GM13976 (cell line): ENCODE results near the gene BMP7.
"Not testable (repeated sequence)": the region's sequence is repeated elsewhere in the genome, so short reads cannot be mapped to it uniquely, and the experiment has no call there.

ENCODE experiments used
- DNase-seq: peaks from one replicate; pipeline ENCODE4 v3.0.0; 2012; ENCODE audit warnings: low spot score
- CTCF ChIP-seq: IDR thresholded peaks from 2 replicates; pipeline ENCODE4 v1.5.1; 2012; ENCODE audit warnings: borderline replicate concordance, mild to moderate bottlenecking; ENCODE audit not compliant: insufficient read depth; ENCODE audit errors: extremely low read depth, missing control alignments, control extremely low read depth
- in situ Hi-C: fragments of 300-500 bp; cut with MboI; formaldehyde crosslinking; loops from one replicate; pipeline ENCODE4 v1.12.0; 2022; ENCODE audit warnings: low sequenced_read_pairs, mixed read lengths, inconsistent platforms; ENCODE audit not compliant: unreplicated experiment

Gene BMP7

GRCh38 chr20:57195023-57195422, 71.4 kb downstream of the BMP7 start:
- no peak for DNase-seq
- in situ Hi-C loops, result no loop called here
- no peak for TF ChIP-seq CTCF

- no peak for DNase-seq
- in situ Hi-C loops, result no loop called here
- no peak for TF ChIP-seq CTCF
Observed at GRCh38 chr20:57194154-57194553, 72.3 kb downstream of the BMP7 start.

GRCh38 chr20:57193094-57193493, 73.3 kb downstream of the BMP7 start:
- in situ Hi-C loops, result no loop called here
- no peak for DNase-seq
- TF ChIP-seq CTCF, result no peak

- DNase-seq, result no peak
- in situ Hi-C loops, result no loop called here
- no peak for TF ChIP-seq CTCF
Observed at GRCh38 chr20:57192311-57192710, 74.1 kb downstream of the BMP7 start.

GRCh38 chr20:57191265-57191638, 75.2 kb downstream of the BMP7 start:
- DNase-seq, in situ Hi-C loops: not testable (repeated sequence)

GRCh38 chr20:57190536-57191264, 75.7 kb downstream of the BMP7 start:
- in situ Hi-C loops, result no loop called here
- no peak for TF ChIP-seq CTCF
- DNase-seq, result no peak

- no peak for TF ChIP-seq CTCF
- in situ Hi-C loops, result no loop called here
Observed at GRCh38 chr20:57189713-57190112, 76.7 kb downstream of the BMP7 start.

More at GRCh38 chr20:57189713-57190112, 76.7 kb downstream of the BMP7 start:
- DNase-seq, result no peak
